HT1080 (cell line): ENCODE measurements around the gene LSP1. TPM values are rescaled to one million over a fixed set of nuclear protein-coding genes. Genes with fewer than 3 reads are reported as not detected.

ENCODE experiments used
- DNase-seq: peaks from one replicate; pipeline ENCODE4 v3.0.0-alpha.2; 2015; ENCODE audit warnings: low read depth
- total RNA-seq: library from RNA; depleted of rRNA; stranded (reverse); fragments of >200 nt; shearing (Covaris generic); gene quantifications from 2 replicates; pipeline ENCODE4 v1.2.3, GENCODE V29; 2014

The LSP1 gene
- total RNA-seq, 1 experiment from 2014 or later = 1.2 TPM

- DNase-seq = no peak
Observed at GRCh38 chr11:1824221-1825038, 28.5 kb upstream of the LSP1 start.

GRCh38 chr11:1825039-1825740, 27.7 kb upstream of the LSP1 start:
- DNase-seq = no peak

- DNase-seq = no peak
Observed at GRCh38 chr11:1825785-1826451, 27.0 kb upstream of the LSP1 start.

GRCh38 chr11:1826552-1827094, 26.3 kb upstream of the LSP1 start:
- DNase-seq = peak; percentile 27

- peak; percentile 80 for DNase-seq
Observed at GRCh38 chr11:1827095-1827813, 25.6 kb upstream of the LSP1 start.

- no peak for DNase-seq
Observed at GRCh38 chr11:1827931-1828330, 25.0 kb upstream of the LSP1 start.

DNA sequence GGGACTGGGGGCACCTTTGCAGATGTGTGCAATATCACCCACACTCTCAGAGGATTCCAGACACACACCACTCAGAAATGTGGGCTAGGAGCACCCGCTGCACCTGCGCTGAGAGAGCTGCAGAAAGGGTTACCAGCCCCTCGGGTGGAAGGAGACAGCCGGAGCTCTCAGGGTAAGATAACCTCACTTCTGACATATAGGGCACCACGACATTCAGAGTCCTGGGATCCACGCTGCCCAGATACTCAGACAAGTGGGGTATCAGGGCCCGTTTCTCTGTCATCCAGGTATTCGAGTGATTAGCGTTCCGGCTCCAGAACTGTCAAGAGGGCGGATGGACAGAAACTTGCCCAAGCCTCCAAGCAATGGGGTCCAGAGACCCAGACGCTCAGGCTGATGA, 24.3 kb upstream of the LSP1 start:
- DNase-seq = no peak

DNA sequence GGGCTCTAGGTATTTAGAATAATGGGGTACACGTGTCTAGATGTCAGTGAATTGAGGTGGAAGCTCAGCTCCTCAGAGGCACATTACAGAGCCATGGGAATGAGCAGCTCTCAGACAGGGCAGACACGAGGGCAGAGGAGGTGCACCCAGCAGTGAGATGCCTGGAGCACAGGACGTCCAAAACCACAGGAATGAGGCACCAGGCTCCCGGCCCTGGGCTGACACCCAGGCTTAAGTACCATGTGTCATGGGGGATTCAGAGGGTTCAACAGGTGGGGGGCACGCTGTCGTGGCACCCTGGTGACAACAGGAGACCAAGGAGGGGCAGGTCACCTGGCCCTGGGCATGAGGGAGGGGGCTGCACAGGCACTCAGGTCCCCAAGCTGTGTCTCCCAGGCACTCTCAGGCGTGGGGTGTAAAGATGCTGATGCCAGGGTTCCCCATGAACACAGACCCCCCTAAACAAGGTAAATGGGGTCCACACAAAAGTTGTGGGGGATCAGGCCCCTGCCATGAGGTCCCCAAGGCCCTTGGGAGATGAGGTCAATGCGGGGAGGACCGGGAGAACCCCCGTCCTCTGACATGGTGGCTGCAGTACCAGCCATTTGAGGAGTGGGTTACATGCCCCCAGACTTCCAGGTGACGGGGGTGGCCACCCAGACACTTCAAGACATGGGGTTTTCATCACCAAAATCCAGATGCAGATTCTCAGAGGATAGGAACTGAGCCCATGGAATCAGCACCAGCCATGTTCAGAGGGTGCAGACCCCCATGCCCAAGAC, 23.7 kb upstream of the LSP1 start:
- DNase-seq = peak; percentile 79

GRCh38 chr11:1830004-1830321, 22.9 kb upstream of the LSP1 start:
- DNase-seq = no peak

DNA sequence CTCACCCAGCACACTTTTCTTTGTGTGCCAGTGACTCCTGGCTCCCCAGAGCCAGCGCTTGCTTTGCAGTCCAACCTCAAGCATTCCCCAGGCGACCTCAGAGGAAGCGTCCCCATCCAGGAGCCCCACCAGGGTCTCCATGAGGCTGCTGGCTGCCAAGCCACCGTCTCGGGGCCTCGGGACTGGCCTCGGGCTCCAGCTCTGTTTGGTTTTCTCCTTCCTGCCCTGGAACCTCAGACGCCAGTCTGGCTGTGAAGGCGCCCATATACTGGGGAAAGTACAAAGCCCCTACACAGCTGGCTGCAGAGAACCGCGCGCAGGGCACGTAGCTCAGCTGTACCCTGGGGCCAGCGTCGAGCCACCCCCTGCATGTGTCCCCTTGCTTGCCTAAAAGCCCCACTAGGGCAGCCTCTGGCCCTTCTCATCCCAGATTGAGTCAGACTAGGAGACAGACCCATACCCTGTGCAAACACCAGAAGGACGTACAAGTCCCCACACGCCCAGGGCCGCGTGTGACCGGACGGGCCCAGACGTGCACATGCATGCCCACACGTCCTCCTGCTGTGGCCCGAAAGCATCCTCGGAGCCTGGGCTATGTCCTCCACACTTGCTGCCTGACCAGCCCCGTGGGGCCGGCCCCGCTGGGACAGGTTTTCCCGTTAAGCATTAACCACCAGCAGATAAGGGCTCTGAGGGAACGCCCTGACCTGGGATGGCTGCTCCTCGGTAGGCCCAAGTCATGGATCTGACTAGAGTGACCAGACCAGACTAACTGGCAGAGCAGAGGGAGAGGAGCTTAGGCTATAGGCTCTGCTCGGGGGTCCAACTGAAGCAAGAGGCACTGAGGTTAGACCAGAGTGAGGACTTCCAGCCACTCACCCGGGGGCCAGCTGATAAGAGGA, 22.3 kb upstream of the LSP1 start:
- DNase-seq = peak; percentile 21

DNA sequence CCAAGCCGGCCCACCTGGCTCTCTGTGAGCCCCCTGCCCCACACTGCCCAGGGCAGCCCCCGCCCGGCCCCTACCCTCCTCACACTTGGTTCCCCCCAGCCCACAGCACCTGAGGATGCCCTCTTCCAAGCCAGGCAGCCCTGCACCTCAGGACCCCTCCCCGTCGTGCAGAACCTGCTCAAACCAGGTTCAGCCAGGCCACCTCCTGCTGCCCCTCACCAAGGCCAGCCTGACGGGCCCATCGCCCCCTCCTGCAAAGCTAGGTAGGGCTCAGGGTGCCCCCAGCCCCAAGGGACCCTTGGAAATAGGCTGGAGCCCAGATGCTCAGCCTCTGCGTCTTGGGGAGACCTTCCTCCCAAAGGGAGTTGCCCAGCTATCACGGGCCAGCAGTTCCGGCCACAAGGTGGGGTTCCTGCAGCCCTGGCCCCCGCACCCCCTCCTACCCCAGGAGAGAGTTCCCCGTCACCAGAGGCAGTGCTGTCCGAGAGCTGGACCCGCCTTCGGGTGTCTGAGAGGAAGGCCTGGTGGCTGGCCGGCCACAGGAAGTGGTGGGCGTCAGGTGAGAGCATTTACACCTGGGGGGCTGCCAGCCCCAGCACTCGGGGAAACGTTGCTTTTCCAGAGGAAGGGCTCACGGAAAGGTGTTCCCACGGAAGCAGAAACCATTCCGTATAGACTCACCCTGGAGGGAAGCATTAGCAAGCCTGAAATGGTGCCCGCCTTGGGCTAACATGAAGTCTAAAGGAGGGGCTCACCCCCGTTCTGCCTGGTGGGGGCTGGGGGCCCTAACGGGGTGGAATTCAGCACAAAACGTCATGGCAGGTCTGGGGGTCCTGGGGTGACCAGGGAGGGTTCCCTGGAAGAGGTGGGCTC, 21.3 kb upstream of the LSP1 start:
- no peak for DNase-seq

GRCh38 chr11:1832211-1832919, 20.5 kb upstream of the LSP1 start:
- no peak for DNase-seq

GRCh38 chr11:1832920-1833295, 20.0 kb upstream of the LSP1 start:
- no peak for DNase-seq

GRCh38 chr11:1834062-1834610, 18.7 kb upstream of the LSP1 start:
- no peak for DNase-seq

- no peak for DNase-seq
Observed at GRCh38 chr11:1834779-1835670, 17.9 kb upstream of the LSP1 start, which contains the start of gene SYT8. Gene SYT8, plus strand, starts transcription at chr11:1834990. Its CDS starts 116 bp downstream, at chr11:1835106.

DNA sequence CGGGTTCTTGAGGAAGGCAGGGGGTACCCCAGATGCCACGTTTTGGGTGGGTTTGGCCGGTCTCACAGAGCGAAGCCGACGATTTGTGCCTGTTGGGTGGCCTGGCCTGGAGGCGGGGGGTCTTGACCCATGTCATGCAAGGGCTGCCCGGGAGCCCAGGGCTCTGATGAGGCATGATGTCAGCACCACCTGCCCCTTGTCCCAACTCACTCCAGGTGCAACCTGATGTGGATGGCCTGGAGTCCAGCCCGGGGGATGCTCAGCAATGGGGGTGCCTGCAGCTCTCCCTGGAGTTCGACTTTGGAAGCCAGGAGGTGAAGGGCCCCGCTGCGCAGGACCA, 17.2 kb upstream of the LSP1 start:
- DNase-seq = no peak
